GM12864 (cell line): Measurements from ENCODE around the gene CACNG4.

Experiments
- DNase-seq: peaks from one replicate; pipeline ENCODE4 v3.0.0-alpha.2; 2011; ENCODE audit warnings: low read depth
- H3K4me3 ChIP-seq: 2 replicates; pipeline ENCODE4 v1.5.1; 2011; ENCODE audit warnings: mild to moderate bottlenecking, low read depth, low read length, control low read depth
- CTCF ChIP-seq: IDR thresholded peaks from 2 replicates; pipeline ENCODE4 v1.5.1; 2011; ENCODE audit warnings: low read depth, mild to moderate bottlenecking, moderate library complexity, low read length, control low read depth, inconsistent platforms; ENCODE audit errors: missing control alignments

CACNG4 gene

GRCh38 chr17:67044016-67044772 is 79.7 kb downstream of the CACNG4 start, which contains the start of gene CACNG1:
CACNG1 (plus strand) TSS chr17:67044554; CDS start chr17:67044661, 107 bp downstream.
- no peak within 1 kb of the TSS for H3K4me3 ChIP-seq
- no peak for DNase-seq
- no peak for TF ChIP-seq CTCF

- H3K4me3 ChIP-seq: no peak overlapping the region
- no peak for DNase-seq
- no peak for TF ChIP-seq CTCF
Measured at GRCh38 chr17:67044940-67045339, 80.4 kb downstream of the CACNG4 start.

GRCh38 chr17:67046398-67046797 is 81.9 kb downstream of the CACNG4 start:
- DNase-seq: no peak
- H3K4me3 ChIP-seq: no peak overlapping the region
- no peak for TF ChIP-seq CTCF

- no peak for TF ChIP-seq CTCF
- no peak overlapping the region for H3K4me3 ChIP-seq
- no peak for DNase-seq
Measured at GRCh38 chr17:67047382-67047781, 82.9 kb downstream of the CACNG4 start.

- no peak for TF ChIP-seq CTCF
- no peak for DNase-seq
- no peak overlapping the region for H3K4me3 ChIP-seq
Measured at GRCh38 chr17:67049025-67049739, 84.7 kb downstream of the CACNG4 start.

GRCh38 chr17:67050066-67050465 is 85.6 kb downstream of the CACNG4 start:
- no peak for DNase-seq
- no peak for TF ChIP-seq CTCF
- H3K4me3 ChIP-seq: no peak overlapping the region
